GM19240 (cell line): Measurements from ENCODE around the gene FAM174C.
A peak's percentile ranks its signal among the peaks of the same experiment; 100 is the strongest.

Source experiments
- DNase-seq: peaks from one replicate; pipeline ENCODE4 v3.0.0; 2011; ENCODE audit warnings: low spot score; ENCODE audit not compliant: insufficient read length

The FAM174C gene

GRCh38 chr19:1249990-1250436 lies 25.3 kb upstream of the FAM174C start:
- DNase-seq = no peak

GRCh38 chr19:1250437-1251260 lies 24.7 kb upstream of the FAM174C start:
- DNase-seq = no peak

GRCh38 chr19:1251330-1252220 lies 23.8 kb upstream of the FAM174C start:
- DNase-seq = no peak

- no peak for DNase-seq
These were observed 23.0 kb upstream of the FAM174C start for GRCh38 chr19:1252221-1252820.

- DNase-seq = no peak
These were observed 22.4 kb upstream of the FAM174C start for GRCh38 chr19:1252821-1253513.

GRCh38 chr19:1253514-1254080 lies 21.7 kb upstream of the FAM174C start:
- DNase-seq = no peak

- no peak for DNase-seq
These were observed 21.2 kb upstream of the FAM174C start for GRCh38 chr19:1254081-1254527.

- no peak for DNase-seq
These were observed 20.7 kb upstream of the FAM174C start for GRCh38 chr19:1254530-1255185.

- DNase-seq = no peak
These were observed 19.9 kb upstream of the FAM174C start for GRCh38 chr19:1255186-1256161.

GRCh38 chr19:1256646-1257474 lies 18.5 kb upstream of the FAM174C start:
- DNase-seq = no peak

- no peak for DNase-seq
These were observed 17.7 kb upstream of the FAM174C start for GRCh38 chr19:1257475-1258162.

GRCh38 chr19:1258163-1258492 lies 17.2 kb upstream of the FAM174C start:
- DNase-seq = no peak

GRCh38 chr19:1258707-1259205 lies 16.6 kb upstream of the FAM174C start:
- no peak for DNase-seq

- peak; percentile 70 for DNase-seq
These were observed 16.0 kb upstream of the FAM174C start for GRCh38 chr19:1259206-1259875.

- no peak for DNase-seq
These were observed 15.2 kb upstream of the FAM174C start for GRCh38 chr19:1259876-1260748.
